ENCODE measurements around the gene KLF7. TPM values are rescaled to one million over a fixed set of nuclear protein-coding genes. Genes with fewer than 3 reads are reported as not detected.
A peak's percentile ranks its signal among the peaks of the same experiment; 100 is the strongest.

The KLF7 gene
- total RNA-seq, 1 donor from 2014 or later, result 36.7 TPM

DNA sequence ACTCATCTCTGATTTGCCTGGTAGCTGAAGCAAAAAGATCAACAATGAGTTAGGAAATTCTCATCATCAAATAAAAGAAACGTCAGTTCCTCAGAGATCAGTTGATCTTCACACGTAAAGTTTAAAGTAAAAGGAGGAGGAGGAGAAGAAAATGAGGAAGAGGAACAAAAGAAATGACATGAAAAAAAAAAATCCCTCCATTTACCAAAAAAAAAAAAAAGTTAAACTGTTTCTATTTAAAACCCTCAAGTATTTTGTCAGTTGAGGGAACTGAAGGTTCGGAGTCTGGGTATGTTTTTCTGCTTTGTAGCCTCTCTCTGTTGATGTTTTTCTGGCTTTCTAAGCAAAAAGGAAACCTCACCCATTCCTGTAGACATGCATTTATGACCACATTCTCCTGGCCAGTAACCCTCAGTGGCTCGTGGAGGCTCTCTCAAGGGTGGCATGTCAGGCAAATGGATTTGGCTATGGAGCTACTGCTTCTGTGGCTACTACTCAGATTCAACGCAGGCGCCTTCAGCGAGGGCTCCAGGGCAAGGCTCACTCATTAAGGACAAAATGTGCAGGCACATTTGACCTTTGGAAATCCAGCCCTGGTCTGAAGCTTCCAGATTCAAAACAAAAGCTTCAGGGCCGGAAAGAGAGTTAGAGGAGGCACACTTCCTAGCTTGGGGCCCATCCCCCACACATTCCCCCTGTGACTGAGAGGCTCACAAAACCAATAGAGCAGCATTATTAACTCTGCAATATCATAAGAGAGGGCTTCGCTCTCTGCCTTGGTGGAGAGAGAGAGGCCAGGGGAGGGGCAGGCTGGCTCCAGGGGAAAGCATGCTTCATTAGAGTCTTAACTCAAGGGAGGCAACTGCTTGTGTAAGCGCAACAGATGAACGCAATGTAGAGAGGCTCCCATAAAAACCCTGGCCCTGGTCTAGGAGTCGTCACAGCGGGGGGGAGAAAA, 22.3 kb downstream of the KLF7 start:
- Mint-ChIP-seq H3K27ac (ENCODE audit: unreplicated experiment) (peak overlapping the region; percentile 91), H3K9me3 (ENCODE audit: unreplicated experiment) (peaks cover 3% of the 10 kb centered on the region), H3K36me3 (ENCODE audit: unreplicated experiment) (peaks cover 26% of the 10 kb centered on the region), H3K27me3 (ENCODE audit: unreplicated experiment) (no peaks in the 10 kb centered on the region), H3K4me1 (ENCODE audit: unreplicated experiment) (peaks cover 76% of the 10 kb centered on the region), H3K4me3 (ENCODE audit: unreplicated experiment) (peak overlapping the region; percentile 52)
- DNase-seq (ENCODE audit: extremely low spot score, unreplicated experiment), result no peak
- TF ChIP-seq, protein P1, sequence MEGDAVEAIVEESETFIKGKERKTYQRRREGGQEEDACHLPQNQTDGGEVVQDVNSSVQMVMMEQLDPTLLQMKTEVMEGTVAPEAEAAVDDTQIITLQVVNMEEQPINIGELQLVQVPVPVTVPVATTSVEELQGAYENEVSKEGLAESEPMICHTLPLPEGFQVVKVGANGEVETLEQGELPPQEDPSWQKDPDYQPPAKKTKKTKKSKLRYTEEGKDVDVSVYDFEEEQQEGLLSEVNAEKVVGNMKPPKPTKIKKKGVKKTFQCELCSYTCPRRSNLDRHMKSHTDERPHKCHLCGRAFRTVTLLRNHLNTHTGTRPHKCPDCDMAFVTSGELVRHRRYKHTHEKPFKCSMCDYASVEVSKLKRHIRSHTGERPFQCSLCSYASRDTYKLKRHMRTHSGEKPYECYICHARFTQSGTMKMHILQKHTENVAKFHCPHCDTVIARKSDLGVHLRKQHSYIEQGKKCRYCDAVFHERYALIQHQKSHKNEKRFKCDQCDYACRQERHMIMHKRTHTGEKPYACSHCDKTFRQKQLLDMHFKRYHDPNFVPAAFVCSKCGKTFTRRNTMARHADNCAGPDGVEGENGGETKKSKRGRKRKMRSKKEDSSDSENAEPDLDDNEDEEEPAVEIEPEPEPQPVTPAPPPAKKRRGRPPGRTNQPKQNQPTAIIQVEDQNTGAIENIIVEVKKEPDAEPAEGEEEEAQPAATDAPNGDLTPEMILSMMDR (IDR thresholded peaks at IDR 0.05), result no peak

DNA sequence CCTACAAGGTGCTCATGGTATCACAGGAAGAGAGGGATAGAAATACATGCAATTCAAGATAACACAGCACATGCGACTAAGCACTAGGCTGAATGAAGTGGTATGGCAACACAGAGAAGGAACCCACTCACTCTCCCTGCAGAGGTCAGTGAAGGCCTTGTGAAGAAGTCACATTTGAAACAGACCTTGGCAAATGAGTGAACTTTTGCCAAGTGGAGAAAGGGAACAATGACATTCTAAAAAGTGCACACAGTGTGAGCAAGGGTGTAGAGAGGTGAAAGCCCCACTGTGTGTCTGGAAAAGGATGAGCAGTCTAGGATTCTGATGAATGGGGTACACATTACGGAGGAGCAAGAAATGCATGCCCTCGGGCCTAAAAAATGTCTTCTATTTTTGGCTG, 23.3 kb downstream of the KLF7 start:
- Mint-ChIP-seq H3K4me1 (ENCODE audit: unreplicated experiment) (peaks cover 75% of the 10 kb centered on the region), H3K4me3 (ENCODE audit: unreplicated experiment) (peak overlapping the region; percentile 52), H3K9me3 (ENCODE audit: unreplicated experiment) (peaks cover 3% of the 10 kb centered on the region), H3K36me3 (ENCODE audit: unreplicated experiment) (peaks cover 23% of the 10 kb centered on the region), H3K27ac (ENCODE audit: unreplicated experiment) (peak overlapping the region; percentile 91), H3K27me3 (ENCODE audit: unreplicated experiment) (no peaks in the 10 kb centered on the region)
- TF ChIP-seq, protein P1 (IDR thresholded peaks at IDR 0.05), result peak; percentile 26
- DNase-seq (ENCODE audit: extremely low spot score, unreplicated experiment), result no peak

DNA sequence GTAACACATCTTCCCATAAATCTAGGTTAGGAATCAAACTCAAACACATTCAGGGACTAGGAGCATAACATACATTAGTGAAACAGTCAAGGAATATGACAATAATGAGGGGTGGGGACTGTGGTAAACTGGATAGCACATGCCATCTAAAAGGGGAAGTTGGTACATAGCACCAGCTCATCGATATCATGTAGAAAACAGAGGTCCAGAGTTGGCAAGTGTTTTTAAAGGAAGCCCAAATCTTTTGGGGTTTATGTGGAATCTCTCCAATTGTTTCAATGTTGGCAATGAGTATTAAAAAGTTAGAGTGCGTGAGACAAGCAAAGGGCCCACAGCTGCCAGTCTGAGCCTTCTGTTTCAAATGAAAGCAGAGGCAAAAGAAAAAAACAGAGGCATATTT, 24.4 kb downstream of the KLF7 start:
- no peak overlapping the region for H3K4me3 Mint-ChIP-seq (ENCODE audit: unreplicated experiment)
- TF ChIP-seq, protein P1 (IDR thresholded peaks at IDR 0.05), result no peak
- H3K27ac Mint-ChIP-seq (ENCODE audit: unreplicated experiment), result peak overlapping the region; percentile 51
- H3K4me1 Mint-ChIP-seq (ENCODE audit: unreplicated experiment), result peaks cover 83% of the 10 kb centered on the region
- DNase-seq (ENCODE audit: extremely low spot score, unreplicated experiment), result no peak
- no peaks in the 10 kb centered on the region for H3K27me3 Mint-ChIP-seq (ENCODE audit: unreplicated experiment)
- H3K9me3 Mint-ChIP-seq (ENCODE audit: unreplicated experiment), result peaks cover 3% of the 10 kb centered on the region
- peaks cover 18% of the 10 kb centered on the region for H3K36me3 Mint-ChIP-seq (ENCODE audit: unreplicated experiment)

DNA sequence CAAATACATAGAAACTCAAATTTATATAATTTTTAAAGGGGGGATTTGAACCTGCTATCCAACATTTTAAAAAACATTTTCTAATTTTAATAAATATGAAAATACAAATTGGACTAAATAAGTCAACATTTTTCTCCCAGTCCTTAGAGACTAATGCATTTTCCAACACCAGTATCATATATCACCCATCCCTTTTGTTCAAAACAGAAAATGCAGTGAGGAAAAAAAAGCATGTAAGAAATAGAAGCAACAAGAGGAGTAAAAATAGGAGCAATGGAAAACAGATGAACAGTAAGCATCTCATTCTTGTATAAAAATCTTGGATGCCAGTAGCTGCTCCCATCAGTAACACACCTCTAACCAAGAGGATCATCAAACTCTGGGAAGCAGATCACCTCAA, 25.5 kb downstream of the KLF7 start:
- Mint-ChIP-seq H3K4me3 (ENCODE audit: unreplicated experiment) (no peak overlapping the region), H3K36me3 (ENCODE audit: unreplicated experiment) (peaks cover 13% of the 10 kb centered on the region), H3K27ac (ENCODE audit: unreplicated experiment) (peak overlapping the region; percentile 29), H3K9me3 (ENCODE audit: unreplicated experiment) (peaks cover 3% of the 10 kb centered on the region), H3K27me3 (ENCODE audit: unreplicated experiment) (no peaks in the 10 kb centered on the region), H3K4me1 (ENCODE audit: unreplicated experiment) (peaks cover 88% of the 10 kb centered on the region)
- TF ChIP-seq, protein P1 (IDR thresholded peaks at IDR 0.05), result no peak
- DNase-seq (ENCODE audit: extremely low spot score, unreplicated experiment), result no peak

DNA sequence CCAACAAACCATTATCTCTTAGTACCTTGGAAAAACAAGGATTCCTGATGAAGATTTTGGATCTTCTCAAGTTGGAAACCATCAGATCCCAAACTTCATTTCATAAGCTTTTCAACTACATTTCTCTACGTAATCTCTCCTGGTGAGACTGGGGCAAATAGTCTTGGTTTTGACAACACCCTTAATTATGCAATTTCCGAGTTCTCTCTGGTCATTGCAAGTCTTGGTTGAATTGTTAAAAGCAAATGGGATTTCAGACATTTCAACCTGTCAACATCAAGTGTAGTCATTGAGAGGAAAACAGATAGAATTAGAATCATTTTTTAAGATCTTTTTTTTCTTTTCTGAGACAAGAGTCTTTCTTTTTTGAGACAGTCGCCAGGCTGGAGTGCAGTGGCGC, 26.2 kb downstream of the KLF7 start:
- H3K9me3 Mint-ChIP-seq (ENCODE audit: unreplicated experiment), result peaks cover 3% of the 10 kb centered on the region
- DNase-seq (ENCODE audit: extremely low spot score, unreplicated experiment), result no peak
- peaks cover 88% of the 10 kb centered on the region for H3K4me1 Mint-ChIP-seq (ENCODE audit: unreplicated experiment)
- peak overlapping the region; percentile 9 for H3K27ac Mint-ChIP-seq (ENCODE audit: unreplicated experiment)
- TF ChIP-seq, protein P1 (IDR thresholded peaks at IDR 0.05), result no peak
- no peak overlapping the region for H3K4me3 Mint-ChIP-seq (ENCODE audit: unreplicated experiment)
- peaks cover 10% of the 10 kb centered on the region for H3K36me3 Mint-ChIP-seq (ENCODE audit: unreplicated experiment)
- no peaks in the 10 kb centered on the region for H3K27me3 Mint-ChIP-seq (ENCODE audit: unreplicated experiment)
